ENCODE results near the gene CDT1. TPM values are rescaled to one million over a fixed set of nuclear protein-coding genes. Genes with fewer than 3 reads are reported as not detected.

CDT1 gene
- total RNA-seq, 4 donors from 2014 or later, result 0.92 to 2.0 TPM; not detected in 2

DNA sequence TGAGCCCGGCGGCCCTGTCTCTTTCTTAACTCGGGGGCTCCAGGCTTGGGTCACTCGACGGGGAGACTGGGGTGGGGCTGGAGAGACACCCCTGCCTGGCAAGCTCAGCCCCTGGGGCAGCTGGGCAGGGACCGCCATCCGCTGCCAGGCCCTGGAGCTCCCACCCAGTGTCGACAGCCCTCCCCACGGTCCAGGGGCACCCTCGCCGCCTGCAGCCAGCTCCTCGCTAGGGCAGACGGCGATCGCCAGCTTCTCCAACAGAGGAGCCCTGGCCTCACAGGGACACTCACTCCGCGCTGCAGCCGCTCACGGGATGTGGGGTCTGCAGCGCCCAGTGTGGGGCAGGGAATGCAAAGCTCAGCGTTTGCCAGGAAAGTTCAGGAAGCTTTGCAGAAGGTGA, 24.1 kb downstream of the CDT1 start:
- H3K4me3 ChIP-seq, result no peak overlapping the region
- no peaks in the 10 kb centered on the region for H3K4me1 ChIP-seq
- no peaks in the 10 kb centered on the region for H3K9me3 ChIP-seq
- no peak overlapping the region for H3K27ac ChIP-seq
- no peaks in the 10 kb centered on the region for H3K27me3 ChIP-seq
- TF ChIP-seq POLR2AphosphoS5 (IDR thresholded peaks at IDR 0.05) (no peak), EP300 (IDR thresholded peaks at IDR 0.05) (no peak), POLR2A (IDR thresholded peaks at IDR 0.05) (no peak)
- TF ChIP-seq, protein P1, sequence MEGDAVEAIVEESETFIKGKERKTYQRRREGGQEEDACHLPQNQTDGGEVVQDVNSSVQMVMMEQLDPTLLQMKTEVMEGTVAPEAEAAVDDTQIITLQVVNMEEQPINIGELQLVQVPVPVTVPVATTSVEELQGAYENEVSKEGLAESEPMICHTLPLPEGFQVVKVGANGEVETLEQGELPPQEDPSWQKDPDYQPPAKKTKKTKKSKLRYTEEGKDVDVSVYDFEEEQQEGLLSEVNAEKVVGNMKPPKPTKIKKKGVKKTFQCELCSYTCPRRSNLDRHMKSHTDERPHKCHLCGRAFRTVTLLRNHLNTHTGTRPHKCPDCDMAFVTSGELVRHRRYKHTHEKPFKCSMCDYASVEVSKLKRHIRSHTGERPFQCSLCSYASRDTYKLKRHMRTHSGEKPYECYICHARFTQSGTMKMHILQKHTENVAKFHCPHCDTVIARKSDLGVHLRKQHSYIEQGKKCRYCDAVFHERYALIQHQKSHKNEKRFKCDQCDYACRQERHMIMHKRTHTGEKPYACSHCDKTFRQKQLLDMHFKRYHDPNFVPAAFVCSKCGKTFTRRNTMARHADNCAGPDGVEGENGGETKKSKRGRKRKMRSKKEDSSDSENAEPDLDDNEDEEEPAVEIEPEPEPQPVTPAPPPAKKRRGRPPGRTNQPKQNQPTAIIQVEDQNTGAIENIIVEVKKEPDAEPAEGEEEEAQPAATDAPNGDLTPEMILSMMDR (IDR thresholded peaks at IDR 0.05), result no peak
- peaks cover 0 to 78% of the 10 kb centered on the region in 2 donors for H3K36me3 ChIP-seq
- no peak for ATAC-seq
- 86% methylated on average over 1 of the region's 21 CpGs; no CpG with 5 or more reads in 1 of the 2 donors for WGBS, 2 donors (ENCODE audit: low coverage in 1 of 2)

DNA sequence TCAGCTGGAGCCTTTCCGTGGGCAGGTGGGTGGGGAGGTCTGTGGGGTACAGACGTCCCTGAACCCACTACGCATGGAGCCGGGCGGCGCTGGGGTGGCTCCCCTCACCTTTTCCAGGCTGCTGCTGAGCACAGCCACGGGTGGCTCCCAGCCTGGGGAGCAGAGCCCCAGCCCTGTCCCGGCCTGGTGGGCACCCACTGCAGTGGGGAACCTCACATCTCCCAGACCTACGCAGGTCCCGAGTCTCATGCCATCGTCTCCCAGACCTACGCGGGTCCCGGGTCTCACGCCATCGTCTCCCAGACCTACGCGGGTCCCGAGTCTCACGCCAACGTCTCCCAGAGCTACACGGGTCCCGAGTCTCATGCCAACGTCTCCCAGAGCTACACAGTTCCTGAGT, 25.1 kb downstream of the CDT1 start:
- H3K9me3 ChIP-seq, result no peaks in the 10 kb centered on the region
- ATAC-seq, result no peak
- H3K27me3 ChIP-seq, result no peaks in the 10 kb centered on the region
- WGBS, 2 donors (ENCODE audit: low coverage in 1 of 2), result 70 to 86% methylated on average over 2 to 17 of the region's 24 CpGs
- H3K36me3 ChIP-seq, result peaks cover 0 to 71% of the 10 kb centered on the region in 2 donors
- H3K4me1 ChIP-seq, result no peaks in the 10 kb centered on the region
- no peak overlapping the region for H3K4me3 ChIP-seq
- H3K27ac ChIP-seq, result no peak overlapping the region
- no peak for TF ChIP-seq EP300 (IDR thresholded peaks at IDR 0.05)
- no peak for TF ChIP-seq POLR2A (IDR thresholded peaks at IDR 0.05)
- TF ChIP-seq POLR2AphosphoS5 (IDR thresholded peaks at IDR 0.05), result no peak
- TF ChIP-seq, protein P1 (IDR thresholded peaks at IDR 0.05), result no peak

DNA sequence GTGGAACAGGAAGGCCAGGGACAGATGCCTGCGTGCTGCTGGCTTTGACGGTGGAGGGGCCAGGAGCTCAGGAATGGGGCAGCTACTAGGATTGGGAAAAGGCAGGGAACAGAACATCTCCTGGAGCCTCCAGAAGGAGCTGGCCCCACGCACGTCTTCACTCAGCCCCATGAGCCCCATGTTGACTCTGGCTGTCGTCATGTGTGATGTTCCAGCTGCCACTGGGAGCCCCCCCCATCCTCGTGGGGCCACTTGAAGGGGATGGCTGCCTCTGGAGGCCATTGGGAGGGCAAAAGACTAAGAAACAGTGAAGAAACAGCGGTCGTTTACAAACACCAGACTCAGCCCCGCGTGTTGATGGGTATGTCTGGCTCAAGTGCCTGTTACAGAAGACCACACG, 26.7 kb downstream of the CDT1 start:
- no peaks in the 10 kb centered on the region for H3K4me1 ChIP-seq
- H3K9me3 ChIP-seq, result no peaks in the 10 kb centered on the region
- H3K4me3 ChIP-seq, result no peak overlapping the region
- TF ChIP-seq POLR2A (IDR thresholded peaks at IDR 0.05), result no peak
- TF ChIP-seq POLR2AphosphoS5 (IDR thresholded peaks at IDR 0.05), result peak; percentile 63
- ATAC-seq, result peak; percentile 23
- H3K36me3 ChIP-seq, result peaks cover 0 to 65% of the 10 kb centered on the region in 2 donors
- no peaks in the 10 kb centered on the region for H3K27me3 ChIP-seq
- 49 to 80% methylated on average over 1 to 5 of the region's 11 CpGs for WGBS, 2 donors (ENCODE audit: low coverage in 1 of 2)
- H3K27ac ChIP-seq, result peak overlapping the region in 1 of 4 donors; percentile 26

DNA sequence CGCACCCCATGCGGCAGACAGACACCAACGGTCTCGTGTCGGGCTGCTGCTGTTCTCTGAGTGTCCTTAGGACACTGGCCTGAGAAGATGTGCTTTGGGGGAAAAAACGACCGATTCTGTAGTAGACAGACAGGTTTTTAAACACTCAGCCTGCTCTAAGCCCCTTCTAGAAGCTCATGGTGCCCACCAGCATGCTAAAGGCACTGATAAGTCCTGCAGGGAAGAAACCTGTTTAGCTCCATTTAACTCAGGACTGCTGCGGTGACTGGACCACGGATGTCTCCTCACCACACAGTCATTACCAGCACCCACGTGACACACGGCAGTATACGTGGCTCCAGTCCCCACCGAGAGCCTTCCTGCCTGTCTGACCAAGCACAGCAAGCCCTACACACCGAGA, 27.2 kb downstream of the CDT1 start:
- H3K4me1 ChIP-seq, result no peaks in the 10 kb centered on the region
- H3K36me3 ChIP-seq, result peaks cover 0 to 65% of the 10 kb centered on the region in 2 donors
- ATAC-seq, result no peak
- H3K27ac ChIP-seq, result peak overlapping the region in 1 of 4 donors; percentile 26
- no peak overlapping the region for H3K4me3 ChIP-seq
- no peak for TF ChIP-seq POLR2AphosphoS5 (IDR thresholded peaks at IDR 0.05)
- TF ChIP-seq POLR2A (IDR thresholded peaks at IDR 0.05), result no peak
- TF ChIP-seq, protein P1 (IDR thresholded peaks at IDR 0.05), result no peak
- no peak for TF ChIP-seq EP300 (IDR thresholded peaks at IDR 0.05)
- H3K27me3 ChIP-seq, result no peaks in the 10 kb centered on the region
- 83% methylated on average over 7 of the region's 14 CpGs; no CpG with 5 or more reads in 1 of the 2 donors for WGBS, 2 donors (ENCODE audit: low coverage in 1 of 2)
- no peaks in the 10 kb centered on the region for H3K9me3 ChIP-seq

DNA sequence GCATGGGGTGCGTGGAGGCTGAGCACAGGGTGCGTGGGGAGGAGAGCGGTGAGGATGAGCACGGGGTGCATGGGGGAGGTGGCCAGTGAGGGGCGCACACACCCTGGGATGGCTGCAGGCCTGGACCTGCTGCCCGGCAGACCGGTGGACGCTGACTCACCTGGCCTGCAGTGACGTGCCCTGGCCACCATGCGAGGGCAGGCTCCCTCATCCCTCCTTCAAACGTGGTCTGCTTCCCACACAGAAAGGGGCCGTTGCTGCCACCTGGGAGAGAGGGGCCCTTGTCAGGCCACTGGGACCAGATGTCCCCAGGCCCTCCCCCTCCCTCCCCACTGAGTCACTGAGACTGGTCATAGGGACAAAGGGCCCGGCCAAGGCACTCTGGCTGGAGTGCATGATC, 28.2 kb downstream of the CDT1 start:
- Histone ChIP-seq H3K9me3 (no peaks in the 10 kb centered on the region), H3K27me3 (no peaks in the 10 kb centered on the region), H3K36me3 (peaks cover 0 to 56% of the 10 kb centered on the region in 2 donors), H3K27ac (no peak overlapping the region), H3K4me1 (no peaks in the 10 kb centered on the region), H3K4me3 (no peak overlapping the region)
- TF ChIP-seq POLR2A (IDR thresholded peaks at IDR 0.05) (no peak), EP300 (IDR thresholded peaks at IDR 0.05) (no peak), POLR2AphosphoS5 (IDR thresholded peaks at IDR 0.05) (no peak)
- TF ChIP-seq, protein P1 (IDR thresholded peaks at IDR 0.05), result no peak
- 81 to 97% methylated on average over 4 to 6 of the region's 13 CpGs for whole genome bisulfite sequencing, 2 donors (ENCODE audit: low coverage in 1 of 2)
- no peak for ATAC-seq
